ENCODE results near the gene RNF31. TPM values are rescaled to one million over a fixed set of nuclear protein-coding genes. Genes with fewer than 3 reads are reported as not detected.
A peak's percentile ranks its signal among the peaks of the same experiment; 100 is the strongest.

The RNF31 gene
- total and polyA plus RNA-seq, 2 of the 13 experiments (the other 11 are each of a cell fraction or from before 2014, with no cell fraction given): 48.2 to 86.8 TPM

DNA sequence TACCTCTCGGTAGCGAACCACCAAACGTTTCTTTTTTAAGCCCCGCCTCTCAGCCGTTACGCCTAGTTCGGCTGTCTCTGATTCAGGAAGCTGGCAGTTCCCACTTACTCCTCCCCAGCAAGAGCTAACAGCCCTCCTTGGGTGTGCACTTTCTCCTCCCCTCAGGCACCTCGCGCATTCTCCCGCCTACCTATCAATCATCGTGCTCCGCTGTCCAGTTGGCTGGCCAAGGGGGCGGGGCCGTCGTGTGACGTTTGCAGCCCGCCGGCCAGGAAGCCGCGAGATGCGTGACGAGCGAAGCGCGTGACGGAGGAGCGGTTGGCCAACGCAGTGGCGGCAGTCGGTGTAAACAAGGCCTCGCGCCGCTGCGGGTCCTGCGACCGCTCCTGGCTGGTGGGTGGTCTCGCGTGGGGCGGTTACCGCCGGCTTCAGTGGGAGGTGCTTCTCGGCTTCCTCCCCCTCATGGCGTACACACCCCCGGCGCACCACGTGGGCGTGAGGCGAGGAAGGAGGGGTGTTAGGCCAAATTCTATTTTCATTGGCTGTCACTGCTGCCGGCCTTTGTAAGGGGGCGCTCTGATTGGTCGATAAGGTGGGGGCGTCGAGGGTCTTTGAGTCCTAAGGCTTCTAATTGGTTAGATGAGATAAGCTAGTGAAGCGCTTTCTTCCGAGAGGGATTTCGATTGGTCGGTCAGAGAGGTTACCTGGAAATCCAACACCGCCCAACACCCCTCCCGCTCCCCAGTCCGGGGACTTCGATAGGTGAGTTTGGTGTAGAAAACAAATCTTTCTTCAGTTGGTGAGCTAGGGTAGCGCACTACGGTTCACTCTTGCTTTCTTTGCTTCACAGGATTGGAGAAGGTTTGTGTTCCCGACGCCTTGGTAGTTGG lies 32.5 kb upstream of the RNF31 start, which contains the start of the genes DCAF11 and NRL (continued):
- TF ChIP-seq, protein P1, sequence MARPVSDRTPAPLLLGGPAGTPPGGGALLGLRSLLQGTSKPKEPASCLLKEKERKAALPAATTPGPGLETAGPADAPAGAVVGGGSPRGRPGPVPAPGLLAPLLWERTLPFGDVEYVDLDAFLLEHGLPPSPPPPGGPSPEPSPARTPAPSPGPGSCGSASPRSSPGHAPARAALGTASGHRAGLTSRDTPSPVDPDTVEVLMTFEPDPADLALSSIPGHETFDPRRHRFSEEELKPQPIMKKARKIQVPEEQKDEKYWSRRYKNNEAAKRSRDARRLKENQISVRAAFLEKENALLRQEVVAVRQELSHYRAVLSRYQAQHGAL (CRISPR knock-in tag; IDR thresholded peaks at IDR 0.05; ENCODE audit: not compliant biosample characterization): no peak
- TF ChIP-seq ZNF350 (CRISPR knock-in tag; IDR thresholded peaks at IDR 0.05; ENCODE audit: borderline replicate concordance, low read depth): peak; percentile 98
- TF ChIP-seq HOXA3 (CRISPR knock-in tag; IDR thresholded peaks at IDR 0.05): peak; percentile 99
- TF ChIP-seq MTF2 (CRISPR knock-in tag; IDR thresholded peaks at IDR 0.05; ENCODE audit: borderline replicate concordance): no peak; the same call in 1 of the 2 replicates
- TF ChIP-seq NCOA5 (CRISPR knock-in tag; IDR thresholded peaks at IDR 0.05): no peak
- TF ChIP-seq IRF2 (CRISPR knock-in tag; IDR thresholded peaks at IDR 0.05): peak; percentile 97
- TF ChIP-seq MBD4 (IDR thresholded peaks at IDR 0.05; ENCODE audit: borderline replicate concordance, low read length): no peak
- TF ChIP-seq ARNTL (CRISPR knock-in tag; IDR thresholded peaks at IDR 0.05): peak; percentile 94
- TF ChIP-seq, protein P2, sequence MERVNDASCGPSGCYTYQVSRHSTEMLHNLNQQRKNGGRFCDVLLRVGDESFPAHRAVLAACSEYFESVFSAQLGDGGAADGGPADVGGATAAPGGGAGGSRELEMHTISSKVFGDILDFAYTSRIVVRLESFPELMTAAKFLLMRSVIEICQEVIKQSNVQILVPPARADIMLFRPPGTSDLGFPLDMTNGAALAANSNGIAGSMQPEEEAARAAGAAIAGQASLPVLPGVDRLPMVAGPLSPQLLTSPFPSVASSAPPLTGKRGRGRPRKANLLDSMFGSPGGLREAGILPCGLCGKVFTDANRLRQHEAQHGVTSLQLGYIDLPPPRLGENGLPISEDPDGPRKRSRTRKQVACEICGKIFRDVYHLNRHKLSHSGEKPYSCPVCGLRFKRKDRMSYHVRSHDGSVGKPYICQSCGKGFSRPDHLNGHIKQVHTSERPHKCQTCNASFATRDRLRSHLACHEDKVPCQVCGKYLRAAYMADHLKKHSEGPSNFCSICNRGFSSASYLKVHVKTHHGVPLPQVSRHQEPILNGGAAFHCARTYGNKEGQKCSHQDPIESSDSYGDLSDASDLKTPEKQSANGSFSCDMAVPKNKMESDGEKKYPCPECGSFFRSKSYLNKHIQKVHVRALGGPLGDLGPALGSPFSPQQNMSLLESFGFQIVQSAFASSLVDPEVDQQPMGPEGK (CRISPR knock-in tag; IDR thresholded peaks at IDR 0.05): peak; percentile 91
- peak; percentile 88 for TF ChIP-seq ZNF292 (CRISPR knock-in tag; IDR thresholded peaks at IDR 0.05; ENCODE audit: borderline replicate concordance, low read depth)
- peak; percentile 88; the same call in 1 of the 2 replicates for TF ChIP-seq MIER3 (CRISPR knock-in tag; IDR thresholded peaks at IDR 0.05; ENCODE audit: borderline replicate concordance)
- 0 out of 2 replicates have a peak, but pooled peaks have one; percentile 81 for TF ChIP-seq THYN1 (CRISPR knock-in tag; IDR thresholded peaks at IDR 0.05; ENCODE audit: borderline replicate concordance, low read depth)
- TF ChIP-seq ATM (IDR thresholded peaks at IDR 0.05; ENCODE audit: borderline replicate concordance): no peak
- TF ChIP-seq, protein P3, sequence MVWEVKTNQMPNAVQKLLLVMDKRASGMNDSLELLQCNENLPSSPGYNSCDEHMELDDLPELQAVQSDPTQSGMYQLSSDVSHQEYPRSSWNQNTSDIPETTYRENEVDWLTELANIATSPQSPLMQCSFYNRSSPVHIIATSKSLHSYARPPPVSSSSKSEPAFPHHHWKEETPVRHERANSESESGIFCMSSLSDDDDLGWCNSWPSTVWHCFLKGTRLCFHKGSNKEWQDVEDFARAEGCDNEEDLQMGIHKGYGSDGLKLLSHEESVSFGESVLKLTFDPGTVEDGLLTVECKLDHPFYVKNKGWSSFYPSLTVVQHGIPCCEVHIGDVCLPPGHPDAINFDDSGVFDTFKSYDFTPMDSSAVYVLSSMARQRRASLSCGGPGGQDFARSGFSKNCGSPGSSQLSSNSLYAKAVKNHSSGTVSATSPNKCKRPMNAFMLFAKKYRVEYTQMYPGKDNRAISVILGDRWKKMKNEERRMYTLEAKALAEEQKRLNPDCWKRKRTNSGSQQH (CRISPR knock-in tag; IDR thresholded peaks at IDR 0.05; ENCODE audit: low read depth): peak; percentile 91
- TF ChIP-seq SETDB1 (CRISPR knock-in tag; IDR thresholded peaks at IDR 0.05; ENCODE audit: borderline replicate concordance): no peak
- no peak for TF ChIP-seq ZNF253 (CRISPR knock-in tag; IDR thresholded peaks at IDR 0.05; ENCODE audit: borderline replicate concordance)
- TF ChIP-seq, protein P4, sequence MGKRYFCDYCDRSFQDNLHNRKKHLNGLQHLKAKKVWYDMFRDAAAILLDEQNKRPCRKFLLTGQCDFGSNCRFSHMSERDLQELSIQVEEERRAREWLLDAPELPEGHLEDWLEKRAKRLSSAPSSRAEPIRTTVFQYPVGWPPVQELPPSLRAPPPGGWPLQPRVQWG (CRISPR knock-in tag; IDR thresholded peaks at IDR 0.05; ENCODE audit: borderline replicate concordance, low read depth): no peak
- no peak for TF ChIP-seq ZNF737 (CRISPR knock-in tag; IDR thresholded peaks at IDR 0.05; ENCODE audit: borderline replicate concordance)
- TF ChIP-seq, protein P5, sequence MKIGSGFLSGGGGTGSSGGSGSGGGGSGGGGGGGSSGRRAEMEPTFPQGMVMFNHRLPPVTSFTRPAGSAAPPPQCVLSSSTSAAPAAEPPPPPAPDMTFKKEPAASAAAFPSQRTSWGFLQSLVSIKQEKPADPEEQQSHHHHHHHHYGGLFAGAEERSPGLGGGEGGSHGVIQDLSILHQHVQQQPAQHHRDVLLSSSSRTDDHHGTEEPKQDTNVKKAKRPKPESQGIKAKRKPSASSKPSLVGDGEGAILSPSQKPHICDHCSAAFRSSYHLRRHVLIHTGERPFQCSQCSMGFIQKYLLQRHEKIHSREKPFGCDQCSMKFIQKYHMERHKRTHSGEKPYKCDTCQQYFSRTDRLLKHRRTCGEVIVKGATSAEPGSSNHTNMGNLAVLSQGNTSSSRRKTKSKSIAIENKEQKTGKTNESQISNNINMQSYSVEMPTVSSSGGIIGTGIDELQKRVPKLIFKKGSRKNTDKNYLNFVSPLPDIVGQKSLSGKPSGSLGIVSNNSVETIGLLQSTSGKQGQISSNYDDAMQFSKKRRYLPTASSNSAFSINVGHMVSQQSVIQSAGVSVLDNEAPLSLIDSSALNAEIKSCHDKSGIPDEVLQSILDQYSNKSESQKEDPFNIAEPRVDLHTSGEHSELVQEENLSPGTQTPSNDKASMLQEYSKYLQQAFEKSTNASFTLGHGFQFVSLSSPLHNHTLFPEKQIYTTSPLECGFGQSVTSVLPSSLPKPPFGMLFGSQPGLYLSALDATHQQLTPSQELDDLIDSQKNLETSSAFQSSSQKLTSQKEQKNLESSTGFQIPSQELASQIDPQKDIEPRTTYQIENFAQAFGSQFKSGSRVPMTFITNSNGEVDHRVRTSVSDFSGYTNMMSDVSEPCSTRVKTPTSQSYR (CRISPR knock-in tag; IDR thresholded peaks at IDR 0.05; ENCODE audit: borderline replicate concordance): peak; percentile 82
- TF ChIP-seq ELF4 (CRISPR knock-in tag; IDR thresholded peaks at IDR 0.05; ENCODE audit: borderline replicate concordance): peak; percentile 93
- TF ChIP-seq KDM1A (CRISPR knock-in tag; IDR thresholded peaks at IDR 0.05): peak; percentile 83; the same call in 1 of the 2 replicates

All from HepG2 (cell line).